ENCODE measurements around the gene SFXN5. TPM values are rescaled to one million over a fixed set of nuclear protein-coding genes. Genes with fewer than 3 reads are reported as not detected.

Gene SFXN5
- polyA plus RNA-seq, 3 donors, result 5.9 to 28.6 (median 9.5) TPM

DNA sequence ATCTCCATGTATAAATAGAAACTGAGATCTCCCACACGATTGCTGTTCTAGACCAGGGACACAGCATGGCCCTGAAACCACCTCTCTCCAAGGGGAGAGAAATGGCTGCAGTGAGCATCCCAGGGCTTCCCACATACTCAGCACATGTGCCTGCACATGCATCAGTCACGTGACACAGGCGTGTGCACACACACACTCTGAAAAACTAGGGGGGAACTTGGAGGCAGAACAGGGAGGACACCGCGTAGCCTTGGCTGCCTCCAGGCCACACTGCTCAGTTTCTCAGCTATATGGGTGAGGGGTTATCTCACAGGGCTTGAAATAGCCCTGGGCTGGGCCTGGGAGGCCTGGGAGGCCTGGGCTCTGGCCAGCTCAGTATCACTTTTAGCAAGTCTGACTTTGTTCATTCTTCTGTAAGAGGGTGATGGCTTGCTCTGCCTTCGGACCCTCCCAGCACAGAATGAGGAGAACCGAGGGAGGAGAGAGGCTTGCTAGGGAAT is 87.3 kb downstream of the SFXN5 start:
- Mint-ChIP-seq H3K9me3 (no peaks in the 10 kb centered on the region), H3K27me3 (ENCODE audit: low read depth in 3 of 3) (no peaks in the 10 kb centered on the region)
- peaks cover 17 to 21% of the 10 kb centered on the region in 2 donors for H3K4me1 ChIP-seq (ENCODE audit: control insufficient read depth in 1 of 2, insufficient read depth in 2 of 2, low read length in 2 of 2)

DNA sequence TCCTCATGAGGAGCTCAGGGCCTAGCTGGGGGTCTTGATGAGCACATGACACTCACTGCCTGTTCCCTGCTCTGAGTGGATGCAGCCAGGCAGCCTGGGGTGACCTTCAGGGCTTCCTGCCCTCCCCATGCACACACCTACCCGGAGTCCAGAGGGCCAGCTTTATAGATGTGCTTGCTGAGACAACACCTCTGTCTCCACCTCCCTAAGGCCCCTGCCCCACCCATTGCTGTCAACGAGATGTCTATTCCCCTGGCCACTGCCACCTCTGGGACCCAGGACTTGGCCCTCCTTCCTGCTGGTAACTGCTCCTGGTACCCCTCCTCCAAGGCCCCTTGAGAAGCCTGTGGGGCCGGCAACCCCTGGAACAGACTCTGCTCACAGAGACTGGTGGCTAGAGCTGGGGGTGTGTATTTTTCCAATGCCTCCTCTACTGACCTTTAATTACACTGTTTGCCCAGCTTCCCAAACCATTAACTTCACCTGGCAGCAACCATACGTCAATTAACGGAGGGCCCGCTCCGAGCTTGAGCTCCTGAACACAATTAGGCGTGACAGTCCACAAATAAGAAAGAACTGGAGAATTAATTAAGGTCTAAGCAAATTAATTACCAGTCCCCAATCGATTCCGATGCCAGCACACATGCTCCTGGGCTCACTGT is 87.9 kb downstream of the SFXN5 start:
- H4K20me1 ChIP-seq (ENCODE audit: insufficient read depth, low read length), result no peaks in the 10 kb centered on the region
- H3K9me3 ChIP-seq (replicated peaks in 1 of 2; ENCODE audit: control insufficient read depth in 1 of 2, insufficient read depth in 1 of 2, low read length in 2 of 2), result no peaks in the 10 kb centered on the region
- H3K4me2 ChIP-seq (replicated peaks; ENCODE audit: extremely low read depth, low read length, poor library complexity, severe bottlenecking), result no peak overlapping the region
- no peak overlapping the region for H3K27ac ChIP-seq (ENCODE audit: low read depth in 1 of 2, low read length in 2 of 2)
- WGBS (ENCODE audit: insufficient coverage), result 94% methylated on average over 2 of the region's 10 CpGs
- no peaks in the 10 kb centered on the region for H3K27me3 Mint-ChIP-seq (ENCODE audit: low read depth in 3 of 3)
- intact Hi-C loops (cut with micrococcal nuclease), result no loop called here
- no peak overlapping the region for H3K4me3 Mint-ChIP-seq
- no peak overlapping the region for H2AFZ ChIP-seq (ENCODE audit: insufficient read depth, low read depth, low read length, poor library complexity, severe bottlenecking)
- H3K4me1 Mint-ChIP-seq, result peaks cover 36% of the 10 kb centered on the region
- H3K27me3 ChIP-seq (ENCODE audit: control insufficient read depth in 2 of 2, insufficient read depth in 2 of 2, low read length in 2 of 2), result no peaks in the 10 kb centered on the region
- H3K79me2 ChIP-seq (ENCODE audit: insufficient read depth, low read length), result no peaks in the 10 kb centered on the region
- H3K27ac Mint-ChIP-seq, result peak overlapping the region in 1 of 7 donors; percentile 53
- no peak overlapping the region for H3K4me3 ChIP-seq (replicated peaks in 1 of 3; ENCODE audit: low read depth in 2 of 3, low read length in 3 of 3)
- H3K9ac ChIP-seq (ENCODE audit: insufficient read depth, low read length, poor library complexity, severe bottlenecking), result no peak overlapping the region
- no peak for TF ChIP-seq CTCF (IDR thresholded peaks at IDR 0.05)
- peaks cover 22 to 27% of the 10 kb centered on the region in 2 donors for H3K4me1 ChIP-seq (ENCODE audit: control insufficient read depth in 1 of 2, insufficient read depth in 2 of 2, low read length in 2 of 2)
- H3K36me3 Mint-ChIP-seq, result peaks cover 63 to 73% of the 10 kb centered on the region in 2 donors
- no peaks in the 10 kb centered on the region for H3K9me3 Mint-ChIP-seq
- H3K36me3 ChIP-seq (replicated peaks in 1 of 2; ENCODE audit: control insufficient read depth in 1 of 2, insufficient read depth in 2 of 2, low read length in 2 of 2), result peaks cover 51 to 65% of the 10 kb centered on the region in 2 donors
- DNase-seq, result no peak

More for the DNA sequence above, 87.3 kb downstream of the SFXN5 start:
- Histone ChIP-seq H3K27me3 (ENCODE audit: control insufficient read depth in 2 of 2, insufficient read depth in 2 of 2, low read length in 2 of 2) (no peaks in the 10 kb centered on the region), H3K9me3 (replicated peaks in 1 of 2; ENCODE audit: control insufficient read depth in 1 of 2, insufficient read depth in 1 of 2, low read length in 2 of 2) (no peaks in the 10 kb centered on the region), H3K79me2 (ENCODE audit: insufficient read depth, low read length) (no peaks in the 10 kb centered on the region), H3K36me3 (replicated peaks in 1 of 2; ENCODE audit: control insufficient read depth in 1 of 2, insufficient read depth in 2 of 2, low read length in 2 of 2) (peaks cover 54 to 71% of the 10 kb centered on the region in 2 donors), H2AFZ (ENCODE audit: insufficient read depth, low read depth, low read length, poor library complexity, severe bottlenecking) (no peak overlapping the region), H3K4me2 (replicated peaks; ENCODE audit: extremely low read depth, low read length, poor library complexity, severe bottlenecking) (no peak overlapping the region), H4K20me1 (ENCODE audit: insufficient read depth, low read length) (no peaks in the 10 kb centered on the region), H3K27ac (ENCODE audit: low read depth in 1 of 2, low read length in 2 of 2) (no peak overlapping the region), H3K4me3 (replicated peaks in 1 of 3; ENCODE audit: low read depth in 2 of 3, low read length in 3 of 3) (no peak overlapping the region), H3K9ac (ENCODE audit: insufficient read depth, low read length, poor library complexity, severe bottlenecking) (no peak overlapping the region)
- intact Hi-C loops (cut with micrococcal nuclease), result no loop called here
- Mint-ChIP-seq H3K27ac (no peak overlapping the region), H3K4me1 (peaks cover 30% of the 10 kb centered on the region), H3K36me3 (peaks cover 68 to 77% of the 10 kb centered on the region in 2 donors), H3K4me3 (no peak overlapping the region)
- WGBS (ENCODE audit: insufficient coverage), result 97% methylated on average over 6 of the region's 7 CpGs
- no peak for TF ChIP-seq CTCF (IDR thresholded peaks at IDR 0.05)
- DNase-seq, result no peak
